ENCODE data around the gene MACROD2. TPM values are rescaled to one million over a fixed set of nuclear protein-coding genes. Genes with fewer than 3 reads are reported as not detected.

The MACROD2 gene
- total and polyA plus RNA-seq, 11 donors = 0.54 to 5.4 (median 2.4) TPM

- ATAC-seq (no peak), DNase-seq (no peak)
- WGBS, 4 donors = 83 to 91% (median 85%) methylated on average over 3 of the region's 3 CpGs
- TF ChIP-seq POLR2A (IDR thresholded peaks at IDR 0.05) (no peak), CTCF (IDR thresholded peaks at IDR 0.05) (no peak)
- no peaks in the 10 kb centered on the region for H3K9me3 ChIP-seq
- H3K27me3 ChIP-seq = no peaks in the 10 kb centered on the region
- H3K27ac ChIP-seq = no peak overlapping the region
- no peaks in the 10 kb centered on the region for H3K36me3 ChIP-seq
- H3K4me1 ChIP-seq = no peaks in the 10 kb centered on the region
- intact Hi-C loops (cut with DNase I) = no loop called here
- no peak overlapping the region for H3K4me3 ChIP-seq
These were observed 1760.9 kb downstream of the MACROD2 start for GRCh38 chr20:15756002-15756753.

GRCh38 chr20:15756754-15757115, 1761.4 kb downstream of the MACROD2 start:
- ATAC-seq = no peak

GRCh38 chr20:15759594-15759993, 1764.3 kb downstream of the MACROD2 start:
- 52 to 71% (median 57%) methylated on average over 6 of the region's 6 CpGs for WGBS, 4 donors
- no peaks in the 10 kb centered on the region for H3K36me3 ChIP-seq
- TF ChIP-seq POLR2A (IDR thresholded peaks at IDR 0.05) (no peak), CTCF (IDR thresholded peaks at IDR 0.05) (peak in 1 of 12 donors; percentile 12)
- no peak overlapping the region for H3K27ac ChIP-seq
- H3K4me1 ChIP-seq = no peaks in the 10 kb centered on the region
- ATAC-seq (peak in 1 of 4 donors; percentile 26), DNase-seq (no peak)
- no peaks in the 10 kb centered on the region for H3K27me3 ChIP-seq
- no peak overlapping the region for H3K4me3 ChIP-seq
- intact Hi-C loops (cut with DNase I) = no loop called here
- H3K9me3 ChIP-seq = no peaks in the 10 kb centered on the region

More at GRCh38 chr20:15756754-15757115, 1761.4 kb downstream of the MACROD2 start:
- no peaks in the 10 kb centered on the region for H3K27me3 ChIP-seq
- TF ChIP-seq CTCF (IDR thresholded peaks at IDR 0.05) = no peak
- TF ChIP-seq POLR2A (IDR thresholded peaks at IDR 0.05) = no peak
- no peaks in the 10 kb centered on the region for H3K36me3 ChIP-seq
- H3K9me3 ChIP-seq = no peaks in the 10 kb centered on the region
- no peaks in the 10 kb centered on the region for H3K4me1 ChIP-seq
- no peak overlapping the region for H3K4me3 ChIP-seq
- H3K27ac ChIP-seq = no peak overlapping the region
- 49 to 62% (median 54%) methylated on average over 2 of the region's 2 CpGs for WGBS, 4 donors
- intact Hi-C loops (cut with DNase I) = no loop called here
- no peak for DNase-seq

GRCh38 chr20:15760001-15760621, 1764.8 kb downstream of the MACROD2 start:
- no peak for DNase-seq
- no peaks in the 10 kb centered on the region for H3K27me3 ChIP-seq
- TF ChIP-seq CTCF (IDR thresholded peaks at IDR 0.05) (no peak), POLR2A (IDR thresholded peaks at IDR 0.05) (no peak)
- no peaks in the 10 kb centered on the region for H3K36me3 ChIP-seq
- intact Hi-C loops (cut with DNase I) = no loop called here
- H3K4me3 ChIP-seq = no peak overlapping the region
- no peak overlapping the region for H3K27ac ChIP-seq
- H3K9me3 ChIP-seq = no peaks in the 10 kb centered on the region
- WGBS, 4 donors = 51 to 65% (median 57%) methylated on average over 11 of the region's 11 CpGs
- no peak for ATAC-seq
- H3K4me1 ChIP-seq = no peaks in the 10 kb centered on the region
